Measurements from ENCODE around the gene CPA4.
A peak's percentile ranks its signal among the peaks of the same experiment; 100 is the strongest.

The CPA4 gene

DNA sequence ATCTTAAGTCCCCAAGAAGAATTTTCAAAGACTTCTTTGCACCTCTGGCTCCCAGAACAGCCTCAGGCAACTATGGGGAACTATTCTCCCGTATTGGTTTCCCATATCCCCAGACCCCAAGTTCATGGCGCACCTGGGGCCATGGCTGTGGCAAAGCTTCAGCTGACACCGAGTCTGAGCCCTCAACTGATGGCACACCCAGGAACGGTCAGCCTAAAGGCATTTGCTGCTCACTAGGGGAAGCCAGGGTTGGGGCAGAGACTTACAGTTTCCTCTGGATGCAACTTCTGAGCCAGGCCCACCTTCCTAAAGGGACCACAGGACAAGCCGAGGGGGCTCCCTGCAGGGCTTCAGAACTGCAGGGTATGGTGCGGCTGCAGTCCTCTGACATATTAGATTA is 73.6 kb downstream of the CPA4 start:
- DNase-seq: no peak

DNA sequence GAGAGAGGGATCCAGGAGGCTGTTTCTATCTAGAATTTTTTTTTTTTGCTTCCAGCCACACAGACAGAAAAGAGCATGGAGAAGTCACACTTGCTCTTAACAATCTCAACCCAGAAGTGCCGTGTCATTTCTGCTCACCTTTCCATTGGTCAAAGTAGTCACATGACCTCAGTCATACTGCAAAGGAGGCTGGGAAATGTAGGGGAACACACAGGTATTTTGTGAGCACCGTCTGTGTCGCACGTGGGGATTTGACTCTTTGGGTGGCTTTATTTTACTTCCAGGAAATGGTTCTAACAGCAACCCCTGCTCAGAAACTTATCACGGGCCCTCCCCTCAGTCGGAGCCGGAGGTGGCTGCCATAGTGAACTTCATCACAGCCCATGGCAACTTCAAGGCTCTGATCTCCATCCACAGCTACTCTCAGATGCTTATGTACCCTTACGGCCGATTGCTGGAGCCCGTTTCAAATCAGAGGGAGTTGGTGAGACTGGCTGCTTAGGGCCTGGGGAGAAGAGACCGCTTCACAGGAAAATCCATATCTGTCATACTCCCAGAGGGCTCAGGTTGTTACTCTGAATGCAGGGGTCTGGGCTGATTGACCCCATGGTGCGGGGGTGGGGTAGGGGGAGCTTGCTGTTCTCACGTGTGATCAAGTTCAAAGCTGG is 74.3 kb downstream of the CPA4 start:
- no peak for DNase-seq

DNA sequence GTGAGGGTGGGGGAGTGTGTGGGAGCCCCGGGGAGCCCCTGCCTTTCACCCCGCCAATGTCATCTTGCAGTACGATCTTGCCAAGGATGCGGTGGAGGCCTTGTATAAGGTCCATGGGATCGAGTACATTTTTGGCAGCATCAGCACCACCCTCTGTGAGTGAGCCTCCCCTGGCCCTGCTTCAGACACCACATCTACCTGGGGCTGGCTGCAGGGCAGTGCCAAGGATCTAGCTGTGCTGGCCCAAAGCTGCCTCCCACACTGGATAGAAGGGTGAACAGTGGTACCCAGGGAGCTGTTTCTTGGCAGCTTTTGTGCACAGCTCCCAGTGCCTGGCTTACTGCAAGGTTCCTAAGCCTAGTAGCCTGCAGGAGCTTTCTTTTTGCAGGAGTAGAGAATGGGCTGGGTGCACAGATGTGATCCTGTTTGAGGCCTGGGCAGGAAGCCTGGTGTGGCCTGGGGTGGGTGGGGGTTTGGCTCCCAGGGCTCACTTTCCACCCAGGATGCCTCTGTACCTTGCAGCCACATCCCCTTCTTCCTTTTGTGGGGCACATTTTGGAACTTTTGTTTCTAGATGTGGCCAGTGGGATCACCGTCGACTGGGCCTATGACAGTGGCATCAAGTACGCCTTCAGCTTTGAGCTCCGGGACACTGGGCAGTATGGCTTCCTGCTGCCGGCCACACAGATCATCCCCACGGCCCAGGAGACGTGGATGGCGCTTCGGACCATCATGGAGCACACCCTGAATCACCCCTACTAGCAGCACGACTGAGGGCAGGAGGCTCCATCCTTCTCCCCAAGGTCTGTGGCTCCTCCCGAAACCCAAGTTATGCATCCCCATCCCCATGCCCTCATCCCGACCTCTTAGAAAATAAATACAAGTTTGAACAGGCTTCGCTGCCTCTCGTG is 75.1 kb downstream of the CPA4 start:
- DNase-seq: no peak

DNA sequence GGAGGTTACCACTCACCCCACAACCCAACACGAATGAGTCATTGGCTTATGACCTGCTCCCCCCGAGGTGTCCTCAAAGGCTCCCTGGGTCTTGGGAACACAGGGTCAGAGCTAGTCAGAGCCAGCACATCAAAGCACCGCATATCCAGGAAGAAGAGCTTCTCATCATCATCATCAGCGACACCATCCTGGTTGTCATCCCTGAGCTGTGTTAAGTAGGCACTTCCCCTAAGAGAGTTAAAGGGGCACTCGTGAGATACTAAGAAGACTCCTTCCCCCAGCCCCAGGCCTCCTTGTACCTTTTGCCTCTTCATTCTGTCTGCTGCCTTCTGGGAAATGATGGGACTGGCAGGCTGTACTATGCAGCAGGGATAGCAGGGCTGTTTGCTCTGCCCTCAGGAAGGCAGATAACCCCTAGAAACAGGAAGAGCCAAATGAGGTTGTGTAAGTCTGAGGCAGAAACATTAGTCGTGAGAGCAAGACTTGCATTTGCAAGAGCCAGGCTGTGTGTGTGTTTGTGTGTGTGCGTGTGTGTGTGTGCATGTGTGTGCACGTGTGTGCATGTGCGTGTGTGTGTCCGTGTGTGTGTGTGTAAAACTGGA is 76.2 kb downstream of the CPA4 start:
- peak; percentile 95 for DNase-seq

DNA sequence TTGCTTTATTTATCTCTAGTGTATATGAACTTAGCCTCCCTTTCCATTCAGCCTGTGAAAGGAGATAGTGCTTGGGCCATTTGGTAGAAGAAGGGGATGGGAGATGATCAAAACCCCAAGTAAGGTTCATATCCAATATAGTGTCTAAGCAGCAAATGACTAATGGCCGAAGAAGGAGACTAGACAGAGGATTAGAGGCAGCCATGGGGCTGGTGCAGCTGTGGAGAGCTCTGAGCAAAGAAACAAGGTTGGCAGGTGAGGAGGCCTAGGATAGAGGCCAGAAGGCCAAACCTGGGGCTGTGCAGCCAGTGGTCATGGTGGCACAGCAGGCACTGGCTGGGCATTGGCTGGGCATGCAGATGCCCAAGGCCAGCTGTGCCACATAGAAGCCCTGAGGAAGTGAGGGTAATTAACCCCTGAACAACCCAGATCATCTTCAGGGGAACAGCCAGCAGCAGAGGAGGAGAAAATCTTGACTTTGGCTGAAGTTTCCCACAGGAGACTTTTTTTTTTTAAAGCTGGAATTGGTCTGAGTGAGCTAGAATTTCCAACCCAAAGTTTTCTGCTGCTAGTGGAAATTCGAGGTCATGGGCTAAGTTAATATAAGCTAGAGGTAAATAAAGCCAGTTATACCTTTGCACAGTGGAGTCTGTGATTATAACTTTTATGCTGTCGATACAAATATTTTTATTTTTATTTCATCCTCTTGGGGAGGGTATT is 77.0 kb downstream of the CPA4 start:
- peak; percentile 49 for DNase-seq

DNA sequence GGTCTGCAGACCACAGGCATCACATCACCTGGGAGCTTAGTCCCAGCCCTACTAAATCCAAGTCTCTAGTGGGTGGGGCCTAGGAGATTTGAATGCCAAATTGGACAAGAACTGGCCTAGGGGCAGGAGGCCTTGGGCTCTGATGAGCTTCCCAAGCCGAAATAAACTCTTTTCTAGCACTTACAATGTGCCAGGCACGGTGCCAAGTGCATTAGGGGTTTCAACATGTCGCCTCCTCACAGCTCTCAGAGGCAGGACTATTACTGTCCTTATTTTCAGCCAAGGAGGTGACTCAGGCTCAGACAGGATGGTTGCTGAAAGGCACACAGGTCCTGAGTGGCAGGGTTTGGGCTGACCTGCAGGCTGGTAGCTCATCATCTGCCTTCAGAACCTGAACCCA is 78.1 kb downstream of the CPA4 start:
- peak; percentile 68 for DNase-seq

DNA sequence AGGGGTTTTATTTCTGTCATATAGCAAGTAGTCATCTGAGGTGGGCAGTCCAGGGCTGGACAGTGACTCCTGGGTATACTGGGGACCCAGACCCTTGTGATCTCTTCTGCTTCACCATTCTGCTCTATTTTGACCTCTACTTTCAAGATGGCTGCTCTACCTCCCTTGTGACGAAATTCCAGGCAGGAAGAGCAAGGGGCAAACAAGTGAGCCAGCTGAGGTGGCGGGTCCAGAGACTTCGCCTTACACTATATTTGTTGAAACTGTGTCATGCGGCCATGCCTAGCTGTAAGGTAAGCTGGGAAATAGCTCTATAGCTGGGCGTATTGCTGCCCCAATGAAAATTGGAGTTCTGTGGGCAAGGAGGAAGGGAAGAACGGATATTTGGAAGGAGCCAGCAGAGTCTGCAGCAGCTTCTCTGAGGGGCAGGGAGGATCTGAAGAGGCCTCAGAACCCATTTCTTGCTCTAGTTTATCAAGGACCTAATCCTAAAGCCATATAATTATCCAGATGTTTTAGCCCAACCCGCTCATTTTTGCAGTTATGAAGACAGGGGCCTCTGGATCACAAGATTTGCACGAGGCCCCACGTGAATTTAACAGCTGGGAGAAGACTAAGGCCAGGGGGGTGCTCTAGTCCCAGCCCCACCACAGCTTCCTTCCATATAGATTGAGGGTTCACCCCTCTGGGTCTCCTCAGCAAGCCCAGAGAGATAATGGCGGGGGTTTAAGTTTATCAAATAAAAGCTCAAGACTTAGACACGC is 79.6 kb downstream of the CPA4 start:
- no peak for DNase-seq
